GM18861 (cell line): ENCODE measurements around the gene CD209.

Experiments
- ATAC-seq: cut with Tn5 transposase; IDR thresholded peaks from one replicate; pipeline ENCODE4 v1.9.1; 2021; ENCODE audit not compliant: unreplicated experiment

CD209 gene

GRCh38 chr19:7739211-7739755 is 8.1 kb downstream of the CD209 start:
- no peak for ATAC-seq

GRCh38 chr19:7738023-7738422 is 9.3 kb downstream of the CD209 start:
- no peak for ATAC-seq

GRCh38 chr19:7737215-7737614 is 10.1 kb downstream of the CD209 start:
- no peak for ATAC-seq

GRCh38 chr19:7736148-7736547 is 11.2 kb downstream of the CD209 start:
- ATAC-seq, result no peak

- ATAC-seq, result no peak
Measured at GRCh38 chr19:7734220-7735203, 12.8 kb downstream of the CD209 start.

- ATAC-seq, result no peak
Measured at GRCh38 chr19:7733376-7733775, 14.0 kb downstream of the CD209 start.

- no peak for ATAC-seq
Measured at GRCh38 chr19:7732045-7732444, 15.3 kb downstream of the CD209 start, which contains the start of gene CLEC4G. CLEC4G (minus strand) TSS chr19:7732110; CDS start chr19:7732102, 8 bp downstream.

GRCh38 chr19:7731615-7732014 is 15.7 kb downstream of the CD209 start:
- no peak for ATAC-seq

GRCh38 chr19:7731218-7731595 is 16.1 kb downstream of the CD209 start:
- ATAC-seq, result no peak

GRCh38 chr19:7730286-7731217 is 16.8 kb downstream of the CD209 start:
- ATAC-seq, result no peak

GRCh38 chr19:7729831-7730285 is 17.5 kb downstream of the CD209 start:
- no peak for ATAC-seq

GRCh38 chr19:7729211-7729610 is 18.1 kb downstream of the CD209 start:
- no peak for ATAC-seq

- no peak for ATAC-seq
Measured at GRCh38 chr19:7725791-7726190, 21.5 kb downstream of the CD209 start.

- peak; percentile 62 for ATAC-seq
Measured at GRCh38 chr19:7722231-7722651, 25.1 kb downstream of the CD209 start.

GRCh38 chr19:7720351-7720750 is 27.0 kb downstream of the CD209 start:
- ATAC-seq, result no peak

GRCh38 chr19:7718668-7719067 is 28.7 kb downstream of the CD209 start:
- ATAC-seq, result no peak

- no peak for ATAC-seq
Measured at GRCh38 chr19:7716762-7717161, 30.6 kb downstream of the CD209 start.

GRCh38 chr19:7715671-7716070 is 31.7 kb downstream of the CD209 start:
- ATAC-seq, result no peak

GRCh38 chr19:7710616-7711015 is 36.7 kb downstream of the CD209 start:
- ATAC-seq, result no peak

- ATAC-seq, result no peak
Measured at GRCh38 chr19:7709932-7710460, 37.3 kb downstream of the CD209 start.

- no peak for ATAC-seq
Measured at GRCh38 chr19:7706955-7707456, 40.3 kb downstream of the CD209 start.
